DND-41 (cell line): ENCODE measurements around the gene GALNT1.

Source experiments
- ATAC-seq: fragments of 200-7000 bp; cut with Tn5 transposase; 3 replicates; pipeline ENCODE4 v1.9.1; 2021; ENCODE audit warnings: low read depth; ENCODE audit not compliant: insufficient read depth
- DNase-seq: peaks from one replicate; pipeline ENCODE4 v3.0.0-alpha.2; 2020
- H2AFZ ChIP-seq: 2 replicates; pipeline ENCODE4 v1.6.0; 2012; ENCODE audit warnings: low read depth, low read length
- H3K27ac ChIP-seq: 2 replicates; pipeline ENCODE4 v1.5.1; 2012; ENCODE audit warnings: low read length, inconsistent platforms
- H3K27me3 ChIP-seq: fragments of 200-600 bp; sonication (generic); 2 replicates; pipeline ENCODE4 v1.6.0; 2012; ENCODE audit warnings: low read length, mild to moderate bottlenecking, inconsistent platforms; ENCODE audit not compliant: insufficient read depth, poor library complexity
- H3K36me3 ChIP-seq: 2 replicates; pipeline ENCODE4 v1.5.1; 2012; ENCODE audit warnings: low read length, inconsistent platforms; ENCODE audit not compliant: insufficient read depth
- H3K4me1 ChIP-seq: 2 replicates; pipeline ENCODE4 v1.5.1; 2012; ENCODE audit warnings: mild to moderate bottlenecking, low read length; ENCODE audit not compliant: insufficient read depth
- H3K4me2 ChIP-seq: 2 replicates; pipeline ENCODE4 v1.6.0; 2012; ENCODE audit warnings: mild to moderate bottlenecking, moderate library complexity, low read length, inconsistent platforms; ENCODE audit not compliant: insufficient read depth
- H3K4me3 ChIP-seq, 2 experiments: fragments of 200-600 bp in 1 of 2; shearing (Covaris generic) in 1 of 2; 2 replicates each; pipeline ENCODE4 v1.5.1; 2012 to 2016; ENCODE audit warnings: inconsistent platforms in 2 of 2, low read length in 2 of 2, mild to moderate bottlenecking in 2 of 2, low read depth in 1 of 2, moderate library complexity in 1 of 2
- H3K79me2 ChIP-seq: 2 replicates; pipeline ENCODE4 v1.6.0; 2012; ENCODE audit warnings: low read length, inconsistent platforms; ENCODE audit not compliant: insufficient read depth
- H3K9ac ChIP-seq: 2 replicates; pipeline ENCODE4 v1.6.0; 2012; ENCODE audit warnings: low read depth, mild to moderate bottlenecking, inconsistent platforms, low read length, moderate library complexity
- H3K9me3 ChIP-seq: 2 replicates; pipeline ENCODE4 v1.5.1; 2012; ENCODE audit warnings: low read length, moderate library complexity, mild to moderate bottlenecking, inconsistent platforms; ENCODE audit not compliant: insufficient read depth, severe bottlenecking
- H4K20me1 ChIP-seq: 2 replicates; pipeline ENCODE4 v1.6.0; 2012; ENCODE audit warnings: low read length; ENCODE audit not compliant: insufficient read depth
- EZH2 ChIP-seq: IDR thresholded peaks from 3 replicates; pipeline ENCODE4 v1.6.1; 2012; ENCODE audit warnings: borderline replicate concordance, low read depth, mild to moderate bottlenecking, moderate library complexity, low read length, inconsistent platforms; ENCODE audit not compliant: severe bottlenecking
- TF ChIP-seq, protein P1 (sequence below): IDR thresholded peaks from 2 replicates; pipeline ENCODE4 v1.5.1; 2012; ENCODE audit warnings: borderline replicate concordance, low read length, moderate library complexity, mild to moderate bottlenecking; ENCODE audit not compliant: poor library complexity, severe bottlenecking; ENCODE audit errors: extremely low read depth

The GALNT1 gene

GRCh38 chr18:35732162-35732561 lies 150.6 kb downstream of the GALNT1 start:
- Histone ChIP-seq H3K9me3 (no peaks in the 10 kb centered on the region), H3K27me3 (no peaks in the 10 kb centered on the region), H3K27ac (no peak overlapping the region), H4K20me1 (no peaks in the 10 kb centered on the region), H3K4me2 (no peak overlapping the region), H3K4me3 (no peak overlapping the region), H3K36me3 (no peaks in the 10 kb centered on the region), H3K4me1 (no peaks in the 10 kb centered on the region), H2AFZ (no peak overlapping the region), H3K9ac (no peak overlapping the region), H3K79me2 (no peaks in the 10 kb centered on the region)
- TF ChIP-seq, protein P1, sequence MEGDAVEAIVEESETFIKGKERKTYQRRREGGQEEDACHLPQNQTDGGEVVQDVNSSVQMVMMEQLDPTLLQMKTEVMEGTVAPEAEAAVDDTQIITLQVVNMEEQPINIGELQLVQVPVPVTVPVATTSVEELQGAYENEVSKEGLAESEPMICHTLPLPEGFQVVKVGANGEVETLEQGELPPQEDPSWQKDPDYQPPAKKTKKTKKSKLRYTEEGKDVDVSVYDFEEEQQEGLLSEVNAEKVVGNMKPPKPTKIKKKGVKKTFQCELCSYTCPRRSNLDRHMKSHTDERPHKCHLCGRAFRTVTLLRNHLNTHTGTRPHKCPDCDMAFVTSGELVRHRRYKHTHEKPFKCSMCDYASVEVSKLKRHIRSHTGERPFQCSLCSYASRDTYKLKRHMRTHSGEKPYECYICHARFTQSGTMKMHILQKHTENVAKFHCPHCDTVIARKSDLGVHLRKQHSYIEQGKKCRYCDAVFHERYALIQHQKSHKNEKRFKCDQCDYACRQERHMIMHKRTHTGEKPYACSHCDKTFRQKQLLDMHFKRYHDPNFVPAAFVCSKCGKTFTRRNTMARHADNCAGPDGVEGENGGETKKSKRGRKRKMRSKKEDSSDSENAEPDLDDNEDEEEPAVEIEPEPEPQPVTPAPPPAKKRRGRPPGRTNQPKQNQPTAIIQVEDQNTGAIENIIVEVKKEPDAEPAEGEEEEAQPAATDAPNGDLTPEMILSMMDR: no peak
- TF ChIP-seq EZH2: no peak
- DNase-seq: no peak
- ATAC-seq: no peak

- DNase-seq: no peak
- Histone ChIP-seq H3K4me2 (no peak overlapping the region), H4K20me1 (no peaks in the 10 kb centered on the region), H3K27ac (no peak overlapping the region), H3K4me3 (no peak overlapping the region), H3K36me3 (no peaks in the 10 kb centered on the region), H3K79me2 (no peaks in the 10 kb centered on the region), H3K9ac (no peak overlapping the region), H2AFZ (no peak overlapping the region), H3K9me3 (no peaks in the 10 kb centered on the region), H3K4me1 (no peaks in the 10 kb centered on the region), H3K27me3 (no peaks in the 10 kb centered on the region)
- no peak for ATAC-seq
- TF ChIP-seq, protein P1: no peak
- TF ChIP-seq EZH2: no peak
Measured at GRCh38 chr18:35732636-35733035, 151.1 kb downstream of the GALNT1 start.

DNA sequence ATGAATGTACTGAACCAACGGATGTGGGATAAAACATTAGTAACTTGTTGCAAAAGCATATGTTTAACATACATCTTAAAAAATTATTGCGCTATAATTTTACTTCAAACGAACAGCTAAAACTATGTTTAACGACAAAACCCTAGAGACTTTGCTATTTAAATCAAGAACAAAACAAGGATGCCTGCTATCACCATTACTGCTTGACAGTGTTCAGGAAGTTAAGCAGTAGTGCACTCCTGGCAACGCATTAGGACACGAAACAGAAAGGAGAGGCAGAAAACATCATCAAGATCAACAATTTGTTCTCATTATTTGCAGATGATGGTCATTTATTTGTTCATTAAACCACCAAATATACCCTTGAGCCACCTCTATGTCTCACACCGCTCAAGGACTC lies 151.9 kb downstream of the GALNT1 start:
- H3K4me2 ChIP-seq: no peak overlapping the region
- no peaks in the 10 kb centered on the region for H3K9me3 ChIP-seq
- no peaks in the 10 kb centered on the region for H3K36me3 ChIP-seq
- H4K20me1 ChIP-seq: no peaks in the 10 kb centered on the region
- ATAC-seq (no peak), DNase-seq (no peak)
- no peak for TF ChIP-seq EZH2
- no peak overlapping the region for H2AFZ ChIP-seq
- no peak overlapping the region for H3K27ac ChIP-seq
- no peaks in the 10 kb centered on the region for H3K79me2 ChIP-seq
- H3K4me3 ChIP-seq: no peak overlapping the region
- H3K9ac ChIP-seq: no peak overlapping the region
- H3K4me1 ChIP-seq: no peaks in the 10 kb centered on the region
- no peaks in the 10 kb centered on the region for H3K27me3 ChIP-seq

GRCh38 chr18:35736696-35737095 lies 155.2 kb downstream of the GALNT1 start:
- Histone ChIP-seq H3K9me3 (no peaks in the 10 kb centered on the region), H2AFZ (no peak overlapping the region), H3K4me2 (no peak overlapping the region), H3K79me2 (no peaks in the 10 kb centered on the region), H3K4me3 (no peak overlapping the region), H3K4me1 (no peaks in the 10 kb centered on the region), H3K36me3 (no peaks in the 10 kb centered on the region), H3K27ac (no peak overlapping the region), H4K20me1 (no peaks in the 10 kb centered on the region), H3K27me3 (no peaks in the 10 kb centered on the region), H3K9ac (no peak overlapping the region)
- ATAC-seq (no peak), DNase-seq (no peak)
- no peak for TF ChIP-seq EZH2
- TF ChIP-seq, protein P1: no peak
